Adrenal gland (tissue), 5 donors: ENCODE measurements around the gene ABAT.

Experiments used
- CTCF ChIP-seq, 6 experiments: fragments of 450-650 bp in 4 of 6; fragments of 200-600 bp in 2 of 6; sonication (generic) in 1 of 6; IDR thresholded peaks; 1 replicate in 5 of 6; 2 replicates in 1 of 6; pipeline versions ENCODE4 v1.5.1 to v1.8.0; 2016 to 2021; ENCODE audit warnings: antibody characterized with exemption in 6 of 6, mild to moderate bottlenecking in 2 of 6, moderate library complexity in 1 of 6
- POLR2A ChIP-seq, 2 donors: fragments of 450-650 bp; IDR thresholded peaks; one replicate each; pipeline ENCODE4 v1.6.1; 2017; ENCODE audit warnings: antibody characterized with exemption in 2 of 2, mild to moderate bottlenecking in 2 of 2, moderate library complexity in 1 of 2
- donor health status: DM: no; HTN: no; CAD: no.

GRCh38 chr16:8686879-8687278, 12.5 kb downstream of the ABAT start:
- TF ChIP-seq POLR2A (IDR thresholded peaks at IDR 0.05) (no peak), CTCF (IDR thresholded peaks at IDR 0.05) (no peak)
